ENCODE measurements around the gene KCNJ15. TPM values are rescaled to one million over a fixed set of nuclear protein-coding genes. Genes with fewer than 3 reads are reported as not detected.

KCNJ15 gene
- total and polyA plus RNA-seq, 2 of the 8 experiments (the other 6 are each of a cell fraction or from before 2014, with no cell fraction given): under 0.01 TPM; not detected in 1

- Histone ChIP-seq H3K4me1 (replicated peaks in 1 of 4; ENCODE audit: control insufficient read depth in 3 of 4, insufficient read depth in 4 of 4, low read length in 3 of 4) (no peaks in the 10 kb centered on the region; a peak in 1 of 7 replicates), H3K36me3 (ENCODE audit: control insufficient read depth in 2 of 4, insufficient read depth in 4 of 4, low read length in 3 of 4) (no peaks in the 10 kb centered on the region), H3K27ac (ENCODE audit: low read depth, low read length) (no peak overlapping the region), H2AFZ (ENCODE audit: low read length) (no peak overlapping the region), H3K9ac (replicated peaks in 1 of 4; ENCODE audit: extremely low read depth in 1 of 4, low read depth in 3 of 4, low read length in 3 of 4) (no peak overlapping the region), H3K79me1 (ENCODE audit: low read depth, low read length) (no peaks in the 10 kb centered on the region), H2BK5ac (ENCODE audit: low read depth, low read length) (no peak overlapping the region), H2BK15ac (ENCODE audit: low read length) (no peak overlapping the region), H3K14ac (ENCODE audit: insufficient read length) (no peak overlapping the region), H3K4me2 (ENCODE audit: insufficient read depth in 1 of 2, low read depth in 2 of 2, low read length in 2 of 2) (no peak overlapping the region), H3K23ac (ENCODE audit: insufficient read length) (no peak overlapping the region), H4K5ac (ENCODE audit: insufficient read length, low read depth, low read length) (no peak overlapping the region), H3K9me3 (ENCODE audit: insufficient read depth in 2 of 2, low read depth in 1 of 2, low read length in 1 of 2) (no peaks in the 10 kb centered on the region), H2BK12ac (ENCODE audit: low read depth, low read length) (no peak overlapping the region), H3K4me3 (ENCODE audit: extremely low read depth in 1 of 4, insufficient read depth in 2 of 4, low read depth in 3 of 4, low read length in 4 of 4) (no peak overlapping the region), H2BK20ac (ENCODE audit: low read length) (no peak overlapping the region), H3K27me3 (replicated peaks in 1 of 4; ENCODE audit: control insufficient read depth in 3 of 4, extremely low read depth in 1 of 4, insufficient read depth in 3 of 4, low read length in 3 of 4) (no peaks in the 10 kb centered on the region), H3K79me2 (ENCODE audit: control insufficient read depth in 1 of 2, insufficient read depth in 2 of 2, low read length in 2 of 2) (no peaks in the 10 kb centered on the region), H2AK5ac (ENCODE audit: low read depth, low read length) (no peak overlapping the region), H3K18ac (ENCODE audit: extremely low read depth, low read length) (no peak overlapping the region), H3K56ac (replicated peaks; ENCODE audit: insufficient read length, low read depth, low read length) (no peak overlapping the region), H4K8ac (ENCODE audit: extremely low read depth, insufficient read depth, low read length) (no peak overlapping the region), H4K91ac (replicated peaks; ENCODE audit: insufficient read length, low read length) (no peak overlapping the region), H3K4ac (replicated peaks; ENCODE audit: insufficient read length, low read depth, low read length) (no peak overlapping the region), H4K20me1 (replicated peaks in 1 of 2; ENCODE audit: control insufficient read depth in 1 of 2, insufficient read depth in 2 of 2, low read length in 2 of 2) (no peaks in the 10 kb centered on the region), H2BK120ac (replicated peaks; ENCODE audit: low read depth, low read length) (no peak overlapping the region), H3K23me2 (ENCODE audit: low read depth, low read length) (no peaks in the 10 kb centered on the region)
- no peak for DNase-seq (ENCODE audit: low read depth in 1 of 2, low spot score in 2 of 2)
- 80% methylated on average over 6 of the region's 6 CpGs; no CpG with 5 or more reads in 1 of the 2 experiments for WGBS, 2 experiments (ENCODE audit: extremely low coverage in 1 of 2, insufficient coverage in 1 of 2, insufficient read length in 1 of 2, insufficient replicate concordance in 2 of 2, low coverage in 1 of 2, low lambda C conversion rate in 2 of 2, missing lambda C conversion rate in 1 of 2)
- no peak for FAIRE-seq
- TF ChIP-seq EP300 (IDR thresholded peaks at IDR 0.05; ENCODE audit: borderline replicate concordance in 1 of 2, low read depth in 2 of 2, low read length in 2 of 2) (no peak), SAP30 (IDR thresholded peaks at IDR 0.05; ENCODE audit: insufficient read depth, insufficient replicate concordance, low read length) (no peak), SP1 (IDR thresholded peaks at IDR 0.05; ENCODE audit: low read depth, low read length) (no peak), NANOG (IDR thresholded peaks at IDR 0.05; ENCODE audit: insufficient read depth, low read depth, low read length, poor library complexity, severe bottlenecking) (no peak), HDAC2 (IDR thresholded peaks at IDR 0.05; ENCODE audit: borderline replicate concordance in 1 of 2, low read depth in 2 of 2, low read length in 2 of 2) (no peak), CTBP2 (IDR thresholded peaks at IDR 0.05; ENCODE audit: borderline replicate concordance, insufficient read depth, insufficient read length, low read length) (no peak), EZH2 (IDR thresholded peaks at IDR 0.05; ENCODE audit: low read depth, low read length, severe bottlenecking) (no peak)
- CTCF ChIA-PET (ENCODE audit: partially characterized antibody): interaction anchor here (1.5 kb wide), 1 partner anchor 41 kb away, joined by 4 read pairs; no protein-coding TSS in a partner anchor
- POLR2A ChIA-PET (ENCODE audit: partially characterized antibody): no interaction called here
These were observed 3.6 kb downstream of the KCNJ15 start for GRCh38 chr21:38260426-38260825.

Data from H1 (cell line).